Eye (tissue), 1 donor: Measurements from ENCODE around the gene PAPPA2.
"Not testable (repeated sequence)": the region's sequence is repeated elsewhere in the genome, so short reads cannot be mapped to it uniquely, and the experiment has no call there.

Experiments used
- DNase-seq: peaks from one replicate; pipeline ENCODE4 v3.0.0-alpha.2; 2015

Gene PAPPA2

GRCh38 chr1:176556288-176556687, 93.3 kb downstream of the PAPPA2 start:
- no peak for DNase-seq

- DNase-seq, result no peak
Observed at GRCh38 chr1:176557543-176558258, 94.7 kb downstream of the PAPPA2 start.

- peak; percentile 14 for DNase-seq
Observed at GRCh38 chr1:176558561-176558960, 95.6 kb downstream of the PAPPA2 start.

GRCh38 chr1:176559474-176559873, 96.5 kb downstream of the PAPPA2 start:
- no peak for DNase-seq

GRCh38 chr1:176559878-176560277, 96.9 kb downstream of the PAPPA2 start:
- peak; percentile 94 for DNase-seq

- DNase-seq, result no peak
Observed at GRCh38 chr1:176560681-176561080, 97.7 kb downstream of the PAPPA2 start.

- DNase-seq, result not testable (repeated sequence)
Observed at GRCh38 chr1:176561761-176562160, 98.8 kb downstream of the PAPPA2 start.

GRCh38 chr1:176566004-176566975, 103.3 kb downstream of the PAPPA2 start:
- DNase-seq, result no peak

- DNase-seq, result no peak
Observed at GRCh38 chr1:176567190-176567794, 104.3 kb downstream of the PAPPA2 start.

GRCh38 chr1:176568185-176568584, 105.2 kb downstream of the PAPPA2 start:
- DNase-seq, result no peak

- no peak for DNase-seq
Observed at GRCh38 chr1:176574756-176575155, 111.8 kb downstream of the PAPPA2 start.

GRCh38 chr1:176575991-176576390, 113.0 kb downstream of the PAPPA2 start:
- DNase-seq, result no peak

- DNase-seq, result no peak
Observed at GRCh38 chr1:176576670-176577069, 113.7 kb downstream of the PAPPA2 start.

- no peak for DNase-seq
Observed at GRCh38 chr1:176577646-176578197, 114.7 kb downstream of the PAPPA2 start.

- DNase-seq, result no peak
Observed at GRCh38 chr1:176579087-176579486, 116.1 kb downstream of the PAPPA2 start.

- no peak for DNase-seq
Observed at GRCh38 chr1:176595217-176595616, 132.2 kb downstream of the PAPPA2 start.

- DNase-seq, result no peak
Observed at GRCh38 chr1:176601348-176601747, 138.4 kb downstream of the PAPPA2 start.

GRCh38 chr1:176602388-176603004, 139.5 kb downstream of the PAPPA2 start:
- DNase-seq, result no peak

GRCh38 chr1:176603696-176604095, 140.7 kb downstream of the PAPPA2 start:
- DNase-seq, result no peak

GRCh38 chr1:176604461-176604860, 141.5 kb downstream of the PAPPA2 start:
- no peak for DNase-seq

- no peak for DNase-seq
Observed at GRCh38 chr1:176605176-176605575, 142.2 kb downstream of the PAPPA2 start.

- no peak for DNase-seq
Observed at GRCh38 chr1:176609556-176610408, 146.8 kb downstream of the PAPPA2 start.
